ENCODE data around the gene CERT1.
"Not testable (repeated sequence)": the region's sequence is repeated elsewhere in the genome, so short reads cannot be mapped to it uniquely, and the experiment has no call there.

Gene CERT1

DNA sequence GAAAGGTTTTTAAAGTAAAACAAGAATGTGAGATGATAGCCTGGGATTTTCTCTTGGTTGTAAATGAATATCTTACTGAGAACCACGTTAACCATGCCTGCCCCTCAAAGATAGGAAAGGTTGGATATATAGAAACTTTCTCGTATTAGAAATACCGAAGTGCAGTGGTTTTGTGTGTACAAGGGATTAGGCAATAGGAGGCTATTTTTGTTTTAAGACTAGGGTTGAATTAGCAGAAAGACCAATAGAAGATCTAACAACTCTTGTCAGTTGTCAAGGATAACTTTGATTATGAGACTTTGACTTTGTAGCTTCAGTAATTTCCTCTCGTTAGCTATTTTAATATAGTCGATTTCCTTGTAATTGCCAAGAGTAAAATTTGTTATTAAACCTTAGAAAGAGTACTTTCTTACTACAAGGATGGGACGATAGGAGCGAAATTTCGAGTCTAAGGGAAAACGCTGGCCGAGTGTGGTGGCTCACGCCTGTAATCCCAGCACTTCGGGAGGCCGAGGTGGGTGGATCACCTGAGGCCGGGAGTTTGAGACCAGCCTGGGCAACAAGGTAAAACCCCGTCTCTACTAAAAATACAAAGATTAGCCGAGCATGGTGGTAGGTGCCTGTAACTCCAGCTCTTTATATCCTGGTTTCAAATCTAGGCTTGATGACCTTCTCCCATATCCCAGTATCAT lies 1.1 kb upstream of the CERT1 start:
- peak overlapping the region; percentile 81 for H3K27ac ChIP-seq
- TF ChIP-seq CTCF (conservative IDR thresholded peaks at IDR 0.05), result no peak

DNA sequence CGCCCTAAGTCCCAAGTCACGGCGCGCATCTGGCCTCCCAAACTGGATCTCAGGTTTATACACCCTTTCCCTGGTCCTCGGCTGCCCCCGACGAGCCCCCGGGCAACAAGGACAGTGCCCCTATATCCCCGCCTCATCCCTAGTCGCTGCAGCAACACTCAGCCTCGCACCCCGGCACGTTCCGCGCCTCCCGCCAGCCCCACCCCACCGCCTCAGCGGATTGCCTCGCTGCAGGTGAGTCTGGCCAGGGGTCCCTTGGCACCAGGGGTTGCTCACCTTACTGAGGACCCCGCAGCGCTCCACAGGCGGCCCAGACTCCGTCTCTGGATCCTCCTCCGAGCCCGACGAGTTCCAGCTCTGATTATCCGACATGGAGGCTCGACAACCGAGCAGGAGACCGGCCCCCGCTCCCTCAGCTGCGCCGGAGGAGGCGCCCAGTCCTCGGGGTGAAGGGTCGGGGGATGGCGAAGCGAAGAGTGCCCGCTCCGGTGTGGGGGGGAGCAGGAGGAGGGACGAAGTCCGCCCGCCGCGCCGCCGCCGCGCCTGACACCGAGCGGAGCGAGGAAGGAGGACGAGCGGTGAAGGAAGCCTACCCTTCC lies 494 bp downstream of the CERT1 start:
- H3K27ac ChIP-seq, result peak overlapping the region; percentile 81
- TF ChIP-seq CTCF (conservative IDR thresholded peaks at IDR 0.05), result no peak

- no peak for TF ChIP-seq CTCF (conservative IDR thresholded peaks at IDR 0.05)
- H3K27ac ChIP-seq, result peak overlapping the region; percentile 81
These were observed 1.0 kb downstream of the CERT1 start for GRCh38 chr5:75510417-75510835.

GRCh38 chr5:75509956-75510355 lies 1.5 kb downstream of the CERT1 start:
- TF ChIP-seq CTCF (conservative IDR thresholded peaks at IDR 0.05), result no peak
- H3K27ac ChIP-seq, result peak overlapping the region; percentile 81; the same call in 1 of the 2 replicates

DNA sequence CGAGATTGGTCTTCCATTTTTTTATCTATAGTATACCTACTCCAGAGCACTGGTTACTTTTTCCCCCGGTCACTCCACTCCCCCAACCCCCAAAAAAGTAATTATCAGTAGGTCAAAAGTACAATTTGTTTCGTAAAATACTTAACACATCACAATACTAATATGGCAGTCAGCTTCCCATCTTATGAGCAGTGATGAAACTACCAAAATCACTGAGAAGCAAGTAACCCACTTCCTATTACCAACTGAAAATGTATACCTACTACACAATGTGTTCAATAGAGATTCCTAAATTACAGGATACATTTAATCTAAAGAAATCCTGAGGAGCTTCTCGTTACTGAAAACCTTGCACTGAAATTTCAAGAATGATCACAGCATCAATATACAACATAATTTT lies 1.9 kb downstream of the CERT1 start:
- no peak for TF ChIP-seq CTCF (conservative IDR thresholded peaks at IDR 0.05)
- no peak overlapping the region; the same call in 1 of the 2 replicates for H3K27ac ChIP-seq

GRCh38 chr5:75507841-75508240 lies 3.6 kb downstream of the CERT1 start:
- no peak overlapping the region for H3K27ac ChIP-seq
- TF ChIP-seq CTCF (conservative IDR thresholded peaks at IDR 0.05), result no peak

GRCh38 chr5:75505112-75505511 lies 6.3 kb downstream of the CERT1 start:
- H3K27ac ChIP-seq, result peak overlapping the region; percentile 23; the same call in 1 of the 2 replicates

DNA sequence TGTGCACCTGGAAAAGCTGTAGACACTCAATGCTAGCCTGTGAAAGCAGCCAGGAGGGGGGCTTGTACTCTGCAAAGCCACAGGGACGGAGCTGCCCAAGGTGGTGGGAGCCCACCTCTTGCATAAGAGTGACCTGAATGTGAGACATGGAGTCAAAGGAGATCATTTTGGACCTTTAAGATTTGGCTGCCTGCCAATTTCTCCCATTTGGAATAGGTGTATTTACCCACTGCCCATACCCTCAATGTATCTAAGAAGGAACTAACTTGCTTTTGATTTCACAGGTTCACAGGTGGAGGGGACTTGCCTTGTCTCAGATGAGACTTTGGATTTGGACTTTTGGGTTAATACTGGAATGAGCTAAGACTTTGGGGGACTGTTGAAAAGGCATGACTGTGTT lies 12.6 kb downstream of the CERT1 start:
- not testable (repeated sequence) for H3K27ac ChIP-seq

Data from VCaP (cell line).